Putamen (tissue), 1 donor: ENCODE data around the gene CES2.
"Not testable (repeated sequence)": the region's sequence is repeated elsewhere in the genome, so short reads cannot be mapped to it uniquely, and the experiment has no call there.

Experiments
- DNase-seq: peaks from one replicate; pipeline ENCODE4 v3.0.0-alpha.2; 2016; ENCODE audit warnings: low spot score

CES2 gene

GRCh38 chr16:66935314-66936011 lies at the start of gene CES2:
CES2 (plus strand) TSS chr16:66935516; CDS start chr16:66935636, 120 bp downstream.
- no peak for DNase-seq

GRCh38 chr16:66886321-66886720 lies 49.0 kb upstream of the CES2 start:
- DNase-seq = no peak

- DNase-seq = no peak
These were observed 48.4 kb upstream of the CES2 start for GRCh38 chr16:66886914-66887313.

GRCh38 chr16:66888647-66889615 lies 46.4 kb upstream of the CES2 start:
- DNase-seq = no peak

GRCh38 chr16:66889622-66890021 lies 45.7 kb upstream of the CES2 start:
- DNase-seq = no peak

GRCh38 chr16:66890799-66891198 lies 44.5 kb upstream of the CES2 start:
- DNase-seq = no peak

GRCh38 chr16:66891360-66891759 lies 44.0 kb upstream of the CES2 start:
- no peak for DNase-seq

GRCh38 chr16:66891797-66892196 lies 43.5 kb upstream of the CES2 start:
- DNase-seq = no peak

GRCh38 chr16:66894055-66894454 lies 41.3 kb upstream of the CES2 start:
- no peak for DNase-seq

- DNase-seq = peak; percentile 60
These were observed 40.2 kb upstream of the CES2 start for GRCh38 chr16:66894948-66895688.

- DNase-seq = no peak
These were observed 39.7 kb upstream of the CES2 start for GRCh38 chr16:66895689-66895979.

- DNase-seq = no peak
These were observed 39.3 kb upstream of the CES2 start for GRCh38 chr16:66895999-66896398.

GRCh38 chr16:66896682-66897081 lies 38.6 kb upstream of the CES2 start:
- DNase-seq = not testable (repeated sequence)

- DNase-seq = no peak
These were observed 37.1 kb upstream of the CES2 start for GRCh38 chr16:66898207-66898606.

- no peak for DNase-seq
These were observed 36.4 kb upstream of the CES2 start for GRCh38 chr16:66898933-66899309.

GRCh38 chr16:66899310-66899944 lies 35.9 kb upstream of the CES2 start:
- no peak for DNase-seq

- DNase-seq = no peak
These were observed 35.2 kb upstream of the CES2 start for GRCh38 chr16:66899945-66900710.

- no peak for DNase-seq
These were observed 34.4 kb upstream of the CES2 start for GRCh38 chr16:66900721-66901441.

- DNase-seq = no peak
These were observed 33.7 kb upstream of the CES2 start for GRCh38 chr16:66901626-66902025.

- no peak for DNase-seq
These were observed 32.4 kb upstream of the CES2 start for GRCh38 chr16:66902648-66903543.
